ENCODE measurements around the gene SMARCD3.

DNA sequence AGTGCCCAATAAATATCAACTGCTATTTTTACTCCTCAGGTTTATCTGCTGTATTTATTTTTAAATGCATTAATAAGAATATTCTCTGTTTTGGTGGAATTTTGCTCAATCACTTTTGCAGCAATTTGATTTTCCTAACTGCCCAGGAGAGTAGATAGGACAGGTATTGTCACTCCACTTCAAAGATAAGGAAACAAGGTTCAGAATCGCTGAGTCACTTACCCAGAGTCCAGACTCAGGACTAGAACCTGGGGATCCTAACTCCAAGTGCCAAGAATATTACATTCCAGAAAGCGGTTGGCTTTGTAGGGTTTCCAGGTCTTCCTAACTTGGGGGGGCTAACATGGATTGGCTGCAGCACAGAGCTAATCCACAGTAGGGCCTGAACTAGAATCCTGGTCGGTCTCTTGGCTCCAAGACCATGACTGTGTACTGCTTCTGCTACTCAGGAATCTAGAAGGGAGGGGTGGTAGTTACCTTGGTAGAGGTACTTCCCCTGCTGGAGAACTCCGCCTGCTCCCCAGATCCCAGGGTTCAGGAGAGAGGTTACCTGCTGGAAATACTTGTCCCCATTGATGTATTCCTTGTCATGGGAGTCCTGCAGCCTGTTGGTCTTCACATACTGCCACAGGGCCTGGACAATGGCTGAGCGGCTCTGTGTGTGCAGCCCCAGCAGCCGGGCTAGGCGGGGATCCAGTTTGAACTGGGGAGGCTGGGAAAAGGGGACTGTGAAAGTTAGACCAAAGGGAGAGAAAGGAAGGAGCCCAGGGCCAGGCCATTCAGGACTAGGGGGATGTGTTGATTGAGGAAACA, 7.3 kb downstream of the SMARCD3 start:
- TF ChIP-seq ZNF274 (IDR thresholded peaks at IDR 0.05; ENCODE audit: low read depth, low read length) = no peak
- TF ChIP-seq YY1 (IDR thresholded peaks at IDR 0.05; ENCODE audit: insufficient read depth, insufficient read length) = no peak
- TF ChIP-seq SUZ12 (IDR thresholded peaks at IDR 0.05; ENCODE audit: extremely low read depth, insufficient read depth, insufficient read length) = no peak
